Activated CD8-positive, alpha-beta memory T cell treated with anti-CD3 and anti-CD28 coated beads, Interleukin-2, amount 50 U/mL, for 48 hours (primary cell): Measurements from ENCODE around the gene LIN28B.
"Not testable (repeated sequence)": the region's sequence is repeated elsewhere in the genome, so short reads cannot be mapped to it uniquely, and the experiment has no call there.

Source experiments
- DNase-seq: peaks from one replicate; pipeline ENCODE4 v3.0.0-alpha.2; 2020

Gene LIN28B

GRCh38 chr6:104956731-104957294 is at the start of gene LIN28B:
LIN28B (plus strand) TSS chr6:104957107; CDS start chr6:104957251, 144 bp downstream.
- DNase-seq: no peak

GRCh38 chr6:104908031-104908887 is 48.6 kb upstream of the LIN28B start:
- no peak for DNase-seq

- DNase-seq: no peak
Observed at GRCh38 chr6:104908888-104909525, 47.9 kb upstream of the LIN28B start.

GRCh38 chr6:104921896-104922295 is 35.0 kb upstream of the LIN28B start:
- no peak for DNase-seq

- DNase-seq: no peak
Observed at GRCh38 chr6:104928141-104928540, 28.8 kb upstream of the LIN28B start.

GRCh38 chr6:104929353-104929752 is 27.6 kb upstream of the LIN28B start:
- no peak for DNase-seq

GRCh38 chr6:104930939-104931338 is 26.0 kb upstream of the LIN28B start:
- no peak for DNase-seq

- no peak for DNase-seq
Observed at GRCh38 chr6:104936766-104937535, 20.0 kb upstream of the LIN28B start.

GRCh38 chr6:104940238-104940892 is 16.5 kb upstream of the LIN28B start:
- no peak for DNase-seq

GRCh38 chr6:104940893-104941728 is 15.8 kb upstream of the LIN28B start:
- peak; percentile 76 for DNase-seq

GRCh38 chr6:104941729-104942091 is 15.2 kb upstream of the LIN28B start:
- no peak for DNase-seq

GRCh38 chr6:104943781-104944180 is 13.1 kb upstream of the LIN28B start:
- DNase-seq: no peak

GRCh38 chr6:104949206-104949605 is 7.7 kb upstream of the LIN28B start:
- DNase-seq: no peak

GRCh38 chr6:104951677-104952076 is 5.2 kb upstream of the LIN28B start:
- no peak for DNase-seq

GRCh38 chr6:104952911-104953399 is 4.0 kb upstream of the LIN28B start:
- no peak for DNase-seq

- not testable (repeated sequence) for DNase-seq
Observed at GRCh38 chr6:104953400-104954189, 3.3 kb upstream of the LIN28B start.

- DNase-seq: no peak
Observed at GRCh38 chr6:104954190-104954797, 2.6 kb upstream of the LIN28B start.

GRCh38 chr6:104955491-104955890 is 1.4 kb upstream of the LIN28B start:
- no peak for DNase-seq

- DNase-seq: no peak
Observed at GRCh38 chr6:104955927-104956730, 778 bp upstream of the LIN28B start.
